Kidney (tissue), 14 donors: ENCODE measurements around the gene RBPJ. TPM values are rescaled to one million over a fixed set of nuclear protein-coding genes. Genes with fewer than 3 reads are reported as not detected.
"Not testable (repeated sequence)": the region's sequence is repeated elsewhere in the genome, so short reads cannot be mapped to it uniquely, and the experiment has no call there.

ENCODE experiments used
- DNase-seq, 5 donors: peaks; one replicate each; pipeline ENCODE4 v3.0.0-alpha.2; 2013 to 2020
- FAIRE-seq: peaks from 2 replicates; lab custom pipeline; 2012; peaks lifted over from hg19 to GRCh38; lab: Jason Lieb, UNC
- H3K27ac ChIP-seq, 2 donors: one replicate each; pipeline ENCODE4 v1.7.0; 2013; ENCODE audit warnings: low read depth in 2 of 2, low read length in 2 of 2, inconsistent platforms in 1 of 2
- H3K27me3 ChIP-seq: one replicate; pipeline ENCODE4 v1.7.1; 2013; ENCODE audit warnings: low read length, inconsistent platforms; ENCODE audit not compliant: control insufficient read depth, insufficient read depth
- H3K36me3 ChIP-seq, 3 donors: one replicate each; pipeline versions ENCODE4 v1.7.0 to v1.7.1; 2013; ENCODE audit warnings: low read length in 3 of 3, control low read depth in 1 of 3, inconsistent platforms in 1 of 3; ENCODE audit not compliant: insufficient read depth in 3 of 3, control insufficient read depth in 2 of 3
- H3K4me1 ChIP-seq, 3 donors: one replicate each; pipeline versions ENCODE4 v1.7.0 to v1.7.1; 2013; ENCODE audit warnings: low read length in 3 of 3, inconsistent platforms in 1 of 3, low read depth in 1 of 3; ENCODE audit not compliant: control insufficient read depth in 2 of 3, insufficient read depth in 2 of 3
- H3K4me3 ChIP-seq, 3 donors: one replicate each; pipeline versions ENCODE4 v1.7.0 to v1.8.1; 2013; ENCODE audit warnings: low read length in 3 of 3, control low read depth in 1 of 3, inconsistent platforms in 1 of 3
- H3K9ac ChIP-seq, 3 donors: one replicate each; pipeline versions ENCODE4 v1.7.0 to v1.7.1; 2013; ENCODE audit warnings: low read length in 3 of 3, control low read depth in 1 of 3, inconsistent platforms in 1 of 3
- H3K9me3 ChIP-seq, 3 donors: one replicate each; pipeline versions ENCODE4 v1.7.0 to v1.7.1; 2013; ENCODE audit warnings: low read length in 3 of 3, control low read depth in 1 of 3, inconsistent platforms in 1 of 3; ENCODE audit not compliant: control insufficient read depth in 2 of 3, insufficient read depth in 1 of 3
- CTCF ChIP-seq: IDR thresholded peaks from 3 replicates; pipeline ENCODE4 v1.5.1; 2012; ENCODE audit warnings: mild to moderate bottlenecking, moderate library complexity, borderline replicate concordance; ENCODE audit not compliant: insufficient read depth; ENCODE audit errors: extremely low read depth
- intact Hi-C: fragments of 100-400 bp; cut with DNase I; formaldehyde crosslinking; loops from one replicate; pipeline ENCODE4 v1.11.1; 2022
- polyA plus RNA-seq: library from polyadenylated mRNA; stranded (reverse); fragments of 350-450 nt; fragmentation: Illumina TruSeq; extraction: RNeasy Lipid Tissue Mini Kit (QIAGEN cat#74804); gene quantifications from one replicate; pipeline ENCODE4 v1.2.3, GENCODE V29; 2014; ENCODE audit warnings: low read depth, low replicate concordance; ENCODE audit not compliant: insufficient read depth
- total RNA-seq: library from RNA; stranded (reverse); fragmentation: NEBNext Ultra II Directional; extraction: Animal tissue kit (Norgen Biotek cat#: 25700); gene quantifications from one replicate; pipeline ENCODE4 v1.2.1, GENCODE V29; 2021
- donor health status: control.
- donor health status: control.
- donor health status: control.
- donor health status: control.
- donor health status: control.
- donor health status: DM: yes; HTN: yes; CAD: no.
- donor health status: Normal renal cell carcinoma (clear cell type).

Gene RBPJ
- total and polyA plus RNA-seq, 2 donors from 2014 or later = 28.5 to 77.6 TPM

- Histone ChIP-seq H3K9ac (no peak overlapping the region), H3K27me3 (no peaks in the 10 kb centered on the region), H3K9me3 (no peaks in the 10 kb centered on the region), H3K4me1 (no peaks in the 10 kb centered on the region), H3K36me3 (peaks cover 0 to 9% (median 0%) of the 10 kb centered on the region in 3 donors), H3K27ac (no peak overlapping the region), H3K4me3 (no peak overlapping the region)
- TF ChIP-seq CTCF = no peak
- DNase-seq = no peak
- FAIRE-seq = no peak
- intact Hi-C loops = no loop called here
These were observed 65.6 kb downstream of the RBPJ start for GRCh38 chr4:26386386-26386785.

- intact Hi-C loops = no loop called here
- no peak for TF ChIP-seq CTCF
- Histone ChIP-seq H3K4me1 (no peaks in the 10 kb centered on the region), H3K9me3 (no peaks in the 10 kb centered on the region), H3K4me3 (no peak overlapping the region), H3K9ac (no peak overlapping the region), H3K27me3 (no peaks in the 10 kb centered on the region), H3K27ac (no peak overlapping the region), H3K36me3 (peaks cover 0 to 9% (median 0%) of the 10 kb centered on the region in 3 donors)
- FAIRE-seq (no peak), DNase-seq (no peak)
These were observed 67.9 kb downstream of the RBPJ start for GRCh38 chr4:26388671-26389070.

GRCh38 chr4:26397086-26397485, 76.3 kb downstream of the RBPJ start:
- DNase-seq (peak in 1 of 5 donors; percentile 19), FAIRE-seq (no peak)
- H3K9me3 ChIP-seq = no peaks in the 10 kb centered on the region
- intact Hi-C loops = no loop called here
- no peak overlapping the region for H3K9ac ChIP-seq
- H3K27ac ChIP-seq = no peak overlapping the region
- TF ChIP-seq CTCF = no peak
- H3K4me1 ChIP-seq = no peaks in the 10 kb centered on the region
- no peaks in the 10 kb centered on the region for H3K36me3 ChIP-seq
- H3K27me3 ChIP-seq = no peaks in the 10 kb centered on the region
- no peak overlapping the region for H3K4me3 ChIP-seq

- intact Hi-C loops = no loop called here
- Histone ChIP-seq H3K36me3 (no peaks in the 10 kb centered on the region), H3K27me3 (no peaks in the 10 kb centered on the region), H3K27ac (no peak overlapping the region), H3K9me3 (no peaks in the 10 kb centered on the region), H3K4me1 (no peaks in the 10 kb centered on the region), H3K9ac (no peak overlapping the region), H3K4me3 (no peak overlapping the region)
- FAIRE-seq (no peak), DNase-seq (no peak)
- TF ChIP-seq CTCF = no peak
These were observed 79.3 kb downstream of the RBPJ start for GRCh38 chr4:26400132-26400531.

- peaks cover 0 to 11% (median 3%) of the 10 kb centered on the region in 3 donors for H3K36me3 ChIP-seq
- intact Hi-C loops, H3K4me3 ChIP-seq, H3K27me3 ChIP-seq, H3K9ac ChIP-seq, H3K4me1 ChIP-seq, H3K9me3 ChIP-seq, FAIRE-seq, H3K27ac ChIP-seq, DNase-seq: not testable (repeated sequence)
These were observed 81.2 kb downstream of the RBPJ start for GRCh38 chr4:26402017-26402416.
